NCI-H1694 (cell line): ENCODE data around the gene USP28.

Source experiments
- DNase-seq: peaks from one replicate; lab custom pipeline; 2025; lab: John Stamatoyannopoulos, UW

Gene USP28

DNA sequence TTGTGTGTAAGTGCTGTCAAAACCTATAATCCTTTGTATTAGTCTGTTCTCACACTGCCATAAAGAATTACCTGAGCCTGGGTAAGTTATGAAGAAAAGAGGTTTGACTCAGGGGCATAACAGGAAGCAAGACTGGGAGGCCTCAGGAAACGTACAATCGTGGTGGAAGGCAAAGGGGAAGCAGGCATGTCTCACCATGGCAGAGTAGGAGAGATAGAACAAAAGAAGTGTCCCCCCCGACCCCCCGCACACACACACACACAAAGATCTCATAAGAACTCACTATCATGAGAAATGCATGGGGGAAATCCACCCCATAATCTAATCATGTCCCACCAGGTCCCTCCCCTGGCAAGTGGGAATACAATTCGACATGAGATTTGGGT is 2.3 kb upstream of the USP28 start:
- DNase-seq = no peak

DNA sequence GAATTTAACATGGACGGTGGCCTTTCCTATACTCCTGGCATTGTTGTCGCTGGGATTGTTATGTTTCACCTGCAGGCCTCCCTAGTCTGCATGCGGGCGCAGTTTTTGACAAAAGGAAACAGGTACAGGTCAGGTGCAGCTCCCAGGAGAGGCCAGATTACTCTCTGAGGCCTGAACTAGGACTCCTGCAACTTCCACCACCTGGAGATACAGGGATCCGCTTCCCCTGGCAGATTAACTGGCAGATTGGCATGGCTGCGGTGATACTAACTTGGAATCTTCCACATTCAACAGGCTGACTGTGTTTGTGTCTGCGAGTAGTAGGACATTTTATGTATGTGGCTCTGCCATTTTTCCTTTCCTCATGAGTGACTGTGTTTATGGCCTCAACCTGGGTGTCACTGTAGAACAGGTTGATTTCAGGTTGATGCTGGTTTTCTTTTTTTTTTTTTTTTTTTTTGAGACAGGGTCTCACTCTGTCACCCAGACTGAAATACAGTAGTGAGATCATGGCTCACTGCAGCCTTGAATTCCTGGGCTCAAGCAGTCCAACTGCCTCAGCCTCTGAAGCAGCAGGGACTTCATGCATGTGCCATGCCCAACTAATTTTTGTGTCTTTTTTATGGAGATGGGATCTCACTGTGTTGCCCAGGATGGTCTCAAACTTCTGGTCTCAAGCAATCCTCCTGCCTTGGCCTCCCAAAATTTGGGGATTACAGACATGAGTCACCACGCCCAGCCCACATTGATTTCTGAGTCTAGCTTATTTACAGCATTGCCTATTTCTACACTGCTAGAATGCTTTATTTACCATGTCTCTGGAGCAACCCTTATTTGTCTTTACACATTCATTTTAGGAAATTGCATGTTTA is 1.7 kb upstream of the USP28 start:
- DNase-seq = no peak

DNA sequence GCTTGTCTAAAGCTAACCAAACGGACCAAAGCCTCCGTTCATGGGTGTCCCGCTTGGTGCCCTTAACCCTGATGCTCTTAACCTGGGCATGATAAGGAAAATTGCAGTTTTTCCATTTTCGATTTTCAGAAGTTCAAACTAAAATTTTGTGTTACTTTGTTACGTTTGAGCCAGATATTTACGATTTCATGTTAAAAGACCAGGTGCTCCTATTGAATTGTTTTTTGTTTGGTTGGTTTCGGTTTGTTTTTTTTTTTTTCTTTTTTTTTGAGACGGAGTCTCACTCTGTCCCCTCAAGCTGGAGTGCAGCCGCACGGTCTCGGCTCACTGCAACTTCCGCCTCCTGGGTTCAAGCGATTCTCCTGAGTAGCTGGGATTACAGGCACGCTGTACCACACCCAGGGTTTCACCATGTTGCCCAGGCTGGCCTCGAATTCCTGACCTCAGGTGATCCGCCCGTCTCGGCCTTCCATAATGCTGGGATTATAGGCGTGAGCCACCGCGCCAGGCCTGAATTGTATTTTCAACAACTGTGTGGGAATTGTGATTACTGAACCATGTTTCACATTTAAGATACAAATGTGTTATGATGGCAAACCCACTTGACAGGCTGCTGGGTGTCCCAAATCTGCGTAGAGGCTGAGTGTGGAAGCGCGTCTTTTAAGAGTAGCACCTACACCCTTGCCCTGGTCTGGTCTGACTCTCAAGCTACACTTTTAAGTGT is 864 bp upstream of the USP28 start:
- DNase-seq = no peak

DNA sequence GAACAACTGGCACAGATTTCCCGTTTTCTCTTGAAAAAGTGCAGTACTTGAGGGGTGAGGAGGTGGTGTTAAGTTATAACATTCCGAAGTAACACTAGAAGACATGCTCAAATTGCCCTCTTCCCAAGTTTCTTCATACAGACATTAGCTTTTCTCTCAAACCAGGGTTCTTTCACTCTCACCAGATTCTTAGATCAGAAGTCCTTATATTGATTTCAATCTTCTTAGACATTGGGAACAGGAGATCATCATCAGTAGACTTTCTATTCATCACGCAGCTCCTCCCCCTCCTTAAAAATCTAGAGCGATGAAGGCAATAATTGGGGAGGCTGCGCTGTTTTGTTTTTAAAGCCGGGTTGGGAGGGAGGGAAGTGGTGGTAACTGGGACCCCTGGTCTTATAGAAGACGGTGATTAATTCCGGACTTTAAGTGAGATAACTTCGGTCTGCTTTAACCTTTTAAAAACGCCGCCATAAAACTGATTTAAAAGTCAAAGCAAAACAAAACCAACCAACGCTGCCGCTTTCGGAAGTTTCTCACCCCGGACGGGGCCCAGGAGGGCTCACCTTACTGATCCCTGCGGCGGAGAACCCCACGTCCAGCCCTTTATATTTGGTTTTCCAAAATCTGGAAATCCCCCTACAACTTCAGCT is 665 bp downstream of the USP28 start:
- DNase-seq = no peak

DNA sequence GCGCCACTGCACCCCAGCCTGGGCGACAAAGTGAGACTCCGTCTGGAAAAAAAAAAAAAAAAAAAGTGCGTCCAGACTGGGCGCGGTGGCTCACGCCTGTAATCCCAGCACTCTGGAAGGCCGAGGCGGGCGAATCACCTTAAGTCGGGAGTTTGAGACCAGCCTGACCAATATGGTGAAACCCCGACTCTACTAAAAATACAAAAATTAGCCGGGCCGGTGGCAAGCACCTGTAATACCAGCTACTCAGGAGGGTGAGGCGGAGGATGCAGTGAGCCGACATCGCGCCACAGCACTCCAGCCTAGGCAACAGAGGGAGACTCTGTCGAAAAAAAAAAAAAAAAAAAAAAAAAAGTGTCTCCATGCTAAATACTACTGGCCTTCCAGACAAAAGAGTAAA is 1.3 kb downstream of the USP28 start:
- no peak for DNase-seq

DNA sequence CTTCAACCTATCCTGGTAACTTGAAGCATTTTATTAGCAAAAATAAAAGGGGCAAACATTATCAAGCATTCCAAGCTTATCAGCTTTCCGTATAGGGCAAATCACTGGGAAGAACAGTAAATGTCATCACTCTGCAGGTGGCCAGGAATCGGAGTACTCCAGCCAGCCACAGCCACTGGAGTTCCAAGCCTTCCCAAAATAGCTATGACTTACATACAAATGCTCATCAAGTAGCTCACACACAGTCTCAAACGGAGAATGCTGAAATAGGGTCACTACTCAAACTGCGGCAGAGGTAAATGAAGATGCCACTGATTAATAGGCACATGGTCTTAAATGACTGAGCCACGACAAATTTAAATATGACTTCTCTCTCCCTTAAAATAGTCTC is 2.1 kb downstream of the USP28 start:
- no peak for DNase-seq

DNA sequence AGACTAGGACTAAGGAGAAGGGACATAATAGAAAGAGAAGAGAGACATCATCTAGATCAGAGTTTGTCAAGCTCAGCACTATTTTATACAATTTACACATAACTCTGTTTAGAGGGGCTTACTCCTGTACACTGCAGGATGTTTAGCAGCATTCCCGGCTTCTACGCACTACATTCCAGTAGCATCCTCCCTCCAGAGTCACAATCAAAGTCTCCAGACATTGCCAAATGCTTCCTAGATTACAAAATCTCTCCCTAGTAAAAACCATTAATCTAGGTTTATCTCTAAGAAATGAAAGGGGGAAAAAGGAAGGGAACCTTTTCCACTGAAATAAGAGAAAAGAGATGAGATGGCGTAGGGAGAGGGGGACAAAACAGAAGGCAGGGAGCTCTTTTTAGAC is 4.0 kb downstream of the USP28 start:
- DNase-seq = no peak

DNA sequence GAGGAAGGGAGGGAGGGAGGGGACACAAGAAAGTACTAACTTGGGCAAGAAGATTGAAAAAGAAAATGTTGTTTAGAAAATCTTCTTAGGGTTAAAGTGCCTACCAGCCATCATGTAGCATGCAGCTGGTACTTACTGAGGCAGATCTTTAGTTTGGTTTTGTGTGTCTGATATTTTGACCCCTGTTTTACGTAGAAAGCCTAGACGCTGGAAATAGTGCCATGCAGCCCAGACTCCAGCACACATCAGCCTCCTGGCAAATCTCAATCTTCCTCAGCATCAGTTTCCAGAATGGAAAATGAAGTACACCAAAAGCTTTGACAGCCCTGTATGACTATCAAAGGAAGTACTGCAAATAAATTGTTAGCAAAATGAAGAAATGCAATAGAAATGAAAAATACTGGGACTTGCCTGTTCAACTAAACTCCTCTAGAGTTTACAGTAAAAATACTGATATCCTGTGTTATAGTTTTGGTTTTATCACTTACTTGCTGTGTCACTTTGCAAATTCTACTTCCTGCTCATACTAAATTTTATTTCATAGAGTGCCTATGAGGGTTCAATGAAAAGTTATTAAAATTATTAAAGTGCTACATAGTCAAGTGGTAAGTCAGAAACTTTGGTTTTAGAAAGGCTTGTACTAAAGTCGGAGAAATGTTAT is 7.4 kb downstream of the USP28 start:
- no peak for DNase-seq

DNA sequence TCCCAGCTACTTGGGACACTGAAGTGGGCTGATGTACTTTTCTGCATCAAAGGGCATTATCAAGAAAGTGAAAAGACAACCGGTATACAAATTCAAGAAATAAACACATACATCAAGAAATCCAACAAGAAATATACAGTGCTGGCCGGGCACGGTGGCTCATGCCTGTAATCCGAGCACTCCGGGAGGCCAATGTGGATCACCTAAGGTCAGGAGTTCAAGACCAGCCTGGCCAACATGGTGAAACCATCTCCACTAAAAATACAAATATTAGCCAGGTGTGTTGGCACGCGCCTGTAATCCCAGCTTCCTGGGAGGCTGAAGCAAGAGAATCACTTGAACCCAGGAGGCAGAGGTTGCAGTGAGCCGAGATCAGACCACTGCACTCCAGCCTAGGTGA is 9.5 kb downstream of the USP28 start:
- no peak for DNase-seq

DNA sequence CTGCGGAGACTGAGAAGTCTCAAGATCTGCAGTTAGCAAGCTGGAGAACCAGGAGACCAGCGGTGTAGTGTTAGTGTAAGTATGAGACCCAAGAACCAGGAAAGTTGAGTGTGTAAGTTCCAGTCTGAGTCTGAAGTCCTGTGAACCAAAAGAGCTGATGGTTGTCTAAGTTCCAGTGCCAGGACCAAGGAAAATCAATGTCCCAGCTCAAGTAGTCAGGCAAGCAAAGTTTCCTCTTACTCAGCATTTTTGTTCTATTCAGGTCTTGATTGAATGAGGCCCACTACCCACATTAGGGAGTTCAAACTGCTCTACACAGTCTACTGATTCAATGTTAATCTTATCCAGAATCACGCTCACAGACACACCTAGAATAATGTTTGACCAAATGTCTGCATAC is 11.0 kb downstream of the USP28 start:
- DNase-seq = no peak

DNA sequence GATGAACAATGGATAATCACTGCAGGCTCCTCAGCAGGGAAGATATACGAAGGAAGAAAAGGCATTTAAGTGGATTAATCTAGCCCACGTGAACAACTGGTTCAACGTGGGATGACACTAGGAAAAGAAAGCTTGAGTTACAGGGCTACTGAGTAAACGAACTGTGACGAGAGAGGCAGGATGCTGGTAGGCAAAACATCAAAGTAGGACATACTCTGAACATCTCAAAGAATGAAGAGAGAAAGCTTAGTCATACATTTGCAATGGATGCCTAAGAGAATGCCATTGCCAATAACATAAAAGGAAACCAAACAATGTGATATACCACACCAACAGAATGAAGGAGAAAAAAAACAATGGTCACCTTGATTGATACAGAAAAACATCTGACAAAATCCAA is 12.9 kb downstream of the USP28 start:
- DNase-seq = no peak

DNA sequence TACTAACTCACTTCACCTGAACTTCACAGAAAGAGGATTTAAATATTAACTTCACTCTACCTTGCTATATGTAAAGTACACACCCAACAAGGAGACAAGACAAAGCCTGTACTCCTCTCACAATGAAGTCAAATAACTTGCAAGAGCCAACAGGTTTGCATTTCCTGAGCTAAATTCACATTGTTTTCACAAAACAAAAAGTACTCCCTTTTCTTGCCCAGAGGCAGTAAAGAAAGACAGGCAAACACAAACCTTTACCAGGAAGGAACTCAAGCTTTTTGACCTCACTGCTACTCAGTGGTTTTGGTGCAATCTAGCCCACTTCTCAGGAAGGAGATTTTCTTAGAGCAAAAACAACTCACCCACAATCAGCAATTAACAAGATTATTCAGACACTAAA is 15.7 kb downstream of the USP28 start:
- DNase-seq = no peak

DNA sequence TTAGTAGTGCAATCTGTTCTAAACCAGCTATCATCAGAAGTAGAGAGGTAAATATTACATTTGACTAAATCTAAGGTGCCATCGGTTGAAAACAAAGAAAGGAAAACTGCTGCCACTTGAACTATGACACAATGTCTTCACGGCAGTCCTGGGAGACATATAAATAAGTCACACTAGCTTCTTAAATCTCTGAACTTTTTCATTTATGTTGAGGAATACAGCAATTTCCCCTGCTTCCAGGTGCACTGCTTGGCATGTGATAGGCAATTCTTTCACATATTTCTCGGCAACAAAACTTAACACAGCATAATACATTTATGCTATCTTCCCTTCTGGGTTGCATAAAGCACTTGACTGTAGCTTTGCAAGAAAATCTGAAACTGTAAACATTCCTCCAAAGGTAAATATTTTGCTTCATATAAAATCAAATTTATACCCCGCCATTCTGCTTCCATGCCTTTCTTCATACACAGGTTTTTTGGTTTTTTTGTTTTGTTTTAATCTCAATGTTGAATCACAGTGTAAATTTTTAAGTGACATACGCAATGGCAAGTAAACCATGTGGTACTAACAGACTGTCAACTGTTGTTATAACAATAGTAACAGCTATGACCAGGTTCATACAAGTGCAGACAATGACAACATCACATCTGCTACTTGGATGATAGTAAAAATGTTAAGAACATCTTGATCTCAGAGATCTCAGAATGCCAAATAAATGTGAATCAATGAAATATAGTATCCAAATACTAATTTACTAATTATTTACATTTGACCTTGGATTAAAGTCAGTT is 18.2 kb downstream of the USP28 start:
- no peak for DNase-seq

DNA sequence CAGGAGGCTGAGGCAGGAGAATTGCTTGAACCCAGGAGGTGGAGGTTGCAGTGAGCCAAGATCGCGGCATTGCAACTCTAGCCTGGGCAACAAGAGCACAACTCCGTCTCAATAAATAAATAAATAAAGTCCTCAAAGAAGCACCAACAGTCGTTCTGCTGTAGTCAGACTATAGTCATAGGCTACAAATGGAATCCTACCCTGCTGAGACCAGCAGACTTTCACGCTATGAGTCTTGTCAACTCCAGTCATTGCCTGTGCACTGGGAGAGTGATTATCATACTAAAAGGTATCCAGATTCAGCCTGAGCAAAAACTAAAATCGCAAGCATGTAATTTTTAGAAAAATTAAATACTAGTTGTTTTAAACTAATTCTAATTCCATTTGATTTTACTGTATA is 19.6 kb downstream of the USP28 start:
- DNase-seq = no peak

DNA sequence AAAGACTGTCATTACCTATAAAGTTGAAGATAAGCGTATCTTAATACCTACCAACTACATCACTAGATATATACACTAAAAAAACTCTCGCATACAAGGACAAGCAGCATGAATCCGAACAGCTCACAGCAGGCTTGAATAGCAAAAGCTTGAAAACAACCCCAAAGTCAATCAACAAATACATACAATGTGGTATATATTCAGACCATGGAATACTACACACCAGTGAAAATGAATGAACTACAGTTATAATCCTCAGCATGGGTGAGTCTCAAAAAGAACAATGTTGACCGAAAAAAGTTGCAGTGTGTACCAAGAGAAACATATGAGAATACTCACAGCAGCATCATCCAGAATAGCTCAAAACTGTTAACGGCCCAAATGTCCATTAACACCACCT is 25.2 kb downstream of the USP28 start:
- DNase-seq = no peak

DNA sequence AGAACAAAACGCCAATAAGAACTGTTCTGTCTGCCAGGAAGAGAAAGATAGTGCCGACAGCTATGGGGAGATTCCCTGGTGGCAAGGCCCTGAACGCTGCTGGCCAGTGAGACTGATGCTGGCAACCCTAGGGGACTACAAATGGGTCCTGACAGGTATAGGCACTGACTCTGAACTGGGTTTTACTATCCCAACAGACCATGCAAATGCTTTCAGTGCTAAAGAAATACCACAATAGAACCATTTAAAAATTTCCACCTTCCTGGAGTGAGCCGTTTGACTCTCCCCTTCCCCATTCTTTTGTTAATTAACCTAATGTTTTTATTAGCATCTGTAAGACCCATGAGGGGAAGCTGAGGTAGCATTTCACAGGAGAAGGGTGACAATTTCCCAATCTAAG is 25.7 kb downstream of the USP28 start:
- DNase-seq = no peak

DNA sequence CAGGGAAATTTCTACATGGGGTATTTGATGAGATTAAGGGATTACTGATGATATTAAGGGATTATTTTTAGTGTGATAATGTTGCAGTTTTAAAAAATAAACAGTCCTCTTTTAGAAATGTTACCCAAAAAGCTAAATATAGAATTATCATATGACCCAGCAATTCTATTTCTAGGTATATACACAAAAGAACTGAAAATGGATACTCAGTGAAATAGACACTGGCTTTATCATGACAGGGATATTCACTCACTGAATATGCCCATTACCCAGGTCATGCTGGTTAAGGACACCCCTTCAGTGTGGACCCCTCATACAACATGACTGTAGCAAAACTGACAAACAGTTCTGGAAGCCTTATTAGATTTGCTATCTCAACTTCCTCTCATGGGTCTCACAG is 27.8 kb downstream of the USP28 start:
- no peak for DNase-seq

DNA sequence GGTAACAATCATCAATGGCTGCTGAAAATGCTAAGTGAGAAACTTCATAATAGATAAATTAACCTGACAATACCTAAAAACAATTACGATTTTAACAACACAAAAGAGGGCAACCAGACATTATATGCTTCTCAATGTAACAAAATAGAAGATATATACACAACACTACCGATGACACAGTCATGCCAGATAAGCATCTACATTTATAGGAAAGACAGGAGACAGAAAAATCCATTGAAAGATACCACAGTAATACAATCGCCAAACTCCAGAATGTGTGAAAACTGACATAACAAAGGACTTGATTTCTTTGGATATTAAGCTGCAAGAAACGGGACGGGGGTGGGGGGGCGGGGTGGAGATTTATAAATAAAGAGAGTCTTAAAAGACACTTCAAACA is 28.3 kb downstream of the USP28 start:
- no peak for DNase-seq

DNA sequence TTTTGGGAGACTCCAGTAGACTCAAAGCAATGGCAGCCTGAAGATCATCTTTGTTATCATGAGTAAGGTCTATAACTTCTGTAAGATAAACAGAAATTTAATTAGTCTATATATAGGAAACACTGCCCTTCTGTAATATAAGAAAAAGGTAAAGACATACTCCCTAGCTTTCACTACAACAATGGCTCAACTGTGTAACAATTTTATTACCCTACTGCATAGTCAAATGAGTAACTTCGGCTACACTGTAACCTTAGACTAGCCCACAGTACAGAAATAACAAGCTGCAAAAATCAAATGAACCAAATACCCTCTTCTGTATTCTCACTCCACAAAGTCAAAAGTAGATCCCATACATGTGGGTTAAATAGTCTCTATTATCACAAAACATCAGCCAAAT is 33.7 kb downstream of the USP28 start:
- no peak for DNase-seq

DNA sequence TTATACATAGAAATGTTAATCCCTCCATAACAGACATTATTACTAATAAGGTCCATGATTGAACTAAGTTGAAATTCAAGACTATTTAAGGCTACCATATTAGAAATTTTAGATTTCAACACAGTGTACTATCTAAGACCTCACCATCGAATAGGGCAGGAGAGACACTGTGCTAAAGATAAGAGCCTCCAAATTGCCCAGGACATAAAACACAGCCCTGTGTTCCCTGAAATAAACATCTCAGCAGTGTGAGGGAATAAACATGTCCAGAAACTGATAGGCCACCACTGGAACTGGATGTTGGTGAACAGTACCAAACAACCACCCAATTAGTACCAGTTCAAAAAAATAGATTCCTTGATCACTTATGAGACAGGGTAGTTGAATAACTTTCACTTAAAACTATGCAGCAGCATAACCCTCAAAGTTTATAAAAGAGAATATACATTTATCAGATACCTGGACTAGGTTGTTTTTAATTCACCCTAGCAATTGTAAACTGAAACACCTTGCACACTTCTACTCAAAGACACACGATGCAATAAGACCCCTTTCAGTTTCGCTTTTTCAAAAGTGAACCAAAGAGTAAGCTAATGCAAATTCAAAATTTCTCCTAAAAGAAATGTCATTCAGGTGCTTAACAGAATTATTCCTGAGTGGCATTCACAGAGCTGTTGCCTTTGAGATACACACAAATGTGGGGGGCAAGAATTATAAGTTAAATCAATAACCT is 34.3 kb downstream of the USP28 start:
- no peak for DNase-seq

DNA sequence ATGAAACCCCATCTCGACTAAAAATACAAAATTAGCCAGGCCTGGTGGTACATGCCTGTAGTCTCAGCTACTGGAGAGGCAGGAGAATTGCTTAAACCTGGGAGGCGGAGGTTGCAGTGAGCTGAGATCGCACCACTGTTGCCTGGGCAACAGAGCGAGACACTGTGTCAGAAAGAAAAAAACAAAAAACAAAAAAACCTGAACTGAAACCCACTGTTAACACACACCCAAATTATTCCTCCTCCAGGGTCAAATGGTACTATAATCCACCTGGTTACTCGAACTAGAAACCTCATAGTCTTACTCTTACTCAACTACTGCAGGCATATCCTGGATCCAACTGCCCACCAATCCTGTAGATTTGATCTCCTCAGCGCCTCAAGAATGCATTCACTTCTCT is 35.5 kb downstream of the USP28 start:
- DNase-seq = no peak
